BLaER1 treated with 17β-estradiol and CSF1 and Interleukin-3, amounts not matched to agents 10 nM and 100 nM (cell line): Measurements from ENCODE around the gene KRTAP9-1.
"Not testable (repeated sequence)": the region's sequence is repeated elsewhere in the genome, so short reads cannot be mapped to it uniquely, and the experiment has no call there.

Experiments used
- H3K27ac ChIP-seq, 11 experiments: shearing (Covaris generic); formaldehyde crosslinking; 2 replicates each; pipeline ENCODE4 v1.8.1; 2022
- H3K27me3 ChIP-seq, 11 experiments: shearing (Covaris generic); formaldehyde crosslinking; 2 replicates each; pipeline ENCODE4 v1.8.1; 2022
- H3K36me3 ChIP-seq, 11 experiments: shearing (Covaris generic); formaldehyde crosslinking; 2 replicates each; pipeline ENCODE4 v1.8.1; 2022
- H3K4me1 ChIP-seq, 10 experiments: shearing (Covaris generic); formaldehyde crosslinking; 2 replicates each; pipeline ENCODE4 v1.8.1; 2022
- H3K4me2 ChIP-seq, 11 experiments: shearing (Covaris generic); formaldehyde crosslinking; 2 replicates each; pipeline ENCODE4 v1.8.1; 2022
- H3K4me3 ChIP-seq, 10 experiments: shearing (Covaris generic); formaldehyde crosslinking; 2 replicates each; pipeline ENCODE4 v1.8.1; 2022
- H3K9ac ChIP-seq, 11 experiments: shearing (Covaris generic); formaldehyde crosslinking; 2 replicates each; pipeline ENCODE4 v1.8.1; 2022
- H3K9me3 ChIP-seq, 11 experiments: shearing (Covaris generic); formaldehyde crosslinking; replicated peaks in 1 of 11; 2 replicates each; pipeline ENCODE4 v1.8.1; 2022
- H4K20me1 ChIP-seq, 11 experiments: shearing (Covaris generic); formaldehyde crosslinking; 2 replicates each; pipeline ENCODE4 v1.8.1; 2022
- Cebpa-rat ChIP-seq, 11 experiments: shearing (Covaris generic); IDR thresholded peaks; 2 replicates each; pipeline ENCODE4 v1.8.1; 2022

The KRTAP9-1 gene

DNA sequence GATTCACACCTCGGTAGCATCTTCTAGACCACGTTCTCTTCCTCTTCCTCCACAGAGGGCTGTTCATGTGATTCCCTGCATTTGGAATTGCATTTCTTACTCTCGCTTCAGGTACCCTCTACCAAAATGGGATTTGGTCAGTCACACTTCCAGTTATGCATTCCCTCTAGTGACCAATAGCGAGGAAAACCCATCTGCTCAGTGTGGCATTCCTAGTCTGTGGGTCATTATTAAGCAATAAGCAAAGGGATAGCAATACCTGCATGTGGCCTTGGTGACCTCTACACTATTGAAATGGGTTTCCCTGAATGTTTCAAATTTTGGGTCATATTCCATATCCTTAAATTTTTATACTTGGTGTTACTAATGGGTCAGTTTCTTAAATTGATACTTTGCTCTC lies 39.7 kb upstream of the KRTAP9-1 start:
- H3K36me3 ChIP-seq: no peaks in the 10 kb centered on the region
- peaks cover 0 to 14% (median 0%) of the 10 kb centered on the region in 10 experiments; a peak in 4 of 20 replicates for H3K4me1 ChIP-seq
- no peak overlapping the region for H3K4me3 ChIP-seq
- H4K20me1 ChIP-seq: no peaks in the 10 kb centered on the region
- H3K4me2 ChIP-seq: no peak overlapping the region
- 0 out of 22 replicates have a peak, but pooled peaks cover 0 to 3% (median 0%) of the 10 kb centered on the region in 11 experiments for H3K9me3 ChIP-seq
- no peaks in the 10 kb centered on the region for H3K27me3 ChIP-seq
- no peak overlapping the region for H3K9ac ChIP-seq
- no peak for TF ChIP-seq Cebpa-rat (IDR thresholded peaks at IDR 0.05)
- no peak overlapping the region for H3K27ac ChIP-seq

DNA sequence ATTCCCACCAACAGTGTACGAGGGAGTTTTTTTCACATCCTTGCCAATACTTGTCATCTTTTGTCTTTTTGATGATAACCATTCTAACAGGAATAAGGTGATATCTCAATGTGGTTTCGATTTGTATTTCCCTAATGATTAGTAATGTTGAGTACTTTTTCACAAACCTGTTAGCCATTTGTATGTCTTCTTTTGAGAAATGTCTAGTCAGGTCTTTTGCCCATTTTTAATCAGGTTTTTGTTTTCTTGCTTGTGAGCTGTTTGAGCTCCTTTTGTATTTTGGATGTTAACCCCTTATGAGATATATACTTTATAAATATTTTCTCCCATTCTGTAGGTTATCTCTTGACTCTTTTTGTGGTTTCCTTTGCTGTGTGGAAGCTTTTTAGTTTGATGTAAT lies 38.2 kb upstream of the KRTAP9-1 start:
- no peak overlapping the region for H3K27ac ChIP-seq
- no peaks in the 10 kb centered on the region for H3K36me3 ChIP-seq
- H3K9ac ChIP-seq: no peak overlapping the region
- H3K9me3 ChIP-seq: no peaks in the 10 kb centered on the region
- H3K4me2 ChIP-seq: no peak overlapping the region
- no peaks in the 10 kb centered on the region for H3K27me3 ChIP-seq
- H4K20me1 ChIP-seq: no peaks in the 10 kb centered on the region
- no peak for TF ChIP-seq Cebpa-rat (IDR thresholded peaks at IDR 0.05)
- no peak overlapping the region for H3K4me3 ChIP-seq
- peaks cover 0 to 14% (median 0%) of the 10 kb centered on the region in 10 experiments; a peak in 4 of 20 replicates for H3K4me1 ChIP-seq

DNA sequence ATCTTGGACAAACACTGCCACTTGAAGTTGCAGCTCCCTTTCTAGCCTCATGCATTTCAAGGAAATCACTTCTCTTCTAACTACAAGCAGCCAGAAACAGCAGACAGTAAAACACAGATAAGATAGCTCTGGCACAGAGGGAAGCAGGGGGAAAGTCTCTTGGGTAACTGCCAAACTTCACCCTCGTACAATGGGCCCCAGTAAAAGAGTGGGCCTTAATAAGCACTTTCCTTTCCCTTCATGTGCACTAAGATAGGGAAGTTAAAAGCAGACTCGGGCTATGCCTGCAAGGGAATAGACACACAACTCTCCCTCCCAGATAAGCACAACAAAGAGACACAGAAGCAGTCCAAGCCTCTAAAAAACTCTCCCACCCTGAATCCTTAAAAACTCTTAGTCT lies 35.8 kb upstream of the KRTAP9-1 start:
- H3K4me2 ChIP-seq: peak overlapping the region in 2 of 11 experiments; percentile 41 to 65; a peak in 4 of 22 replicates
- no peak overlapping the region for H3K9ac ChIP-seq
- H3K27me3 ChIP-seq: no peaks in the 10 kb centered on the region
- H3K27ac ChIP-seq: no peak overlapping the region
- no peaks in the 10 kb centered on the region for H3K36me3 ChIP-seq
- no peak overlapping the region for H3K4me3 ChIP-seq
- H3K4me1 ChIP-seq: peaks cover 0 to 14% (median 0%) of the 10 kb centered on the region in 10 experiments; a peak in 4 of 20 replicates
- no peaks in the 10 kb centered on the region for H4K20me1 ChIP-seq
- no peaks in the 10 kb centered on the region for H3K9me3 ChIP-seq
- TF ChIP-seq Cebpa-rat (IDR thresholded peaks at IDR 0.05): no peak

DNA sequence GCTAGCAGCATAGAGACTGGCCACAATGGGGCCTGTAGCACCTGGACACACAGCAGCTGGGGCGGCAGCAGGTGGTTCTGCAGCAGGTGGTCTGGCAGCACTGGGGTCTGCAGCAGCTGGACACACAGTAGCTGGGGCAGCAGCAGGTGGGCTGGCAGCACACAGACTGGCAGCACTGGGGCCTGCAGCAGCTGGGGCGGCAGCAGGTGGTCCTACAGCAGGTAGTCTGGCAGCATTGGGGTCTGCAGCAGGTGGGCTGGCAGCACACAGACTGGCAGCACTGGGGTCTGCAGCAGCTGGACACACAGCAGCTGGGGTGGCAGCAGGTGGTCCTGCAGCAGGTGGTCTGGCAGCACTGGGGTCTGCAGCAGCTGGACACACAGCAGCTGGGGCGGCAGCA lies 29.5 kb upstream of the KRTAP9-1 start:
- not testable (repeated sequence) for H4K20me1 ChIP-seq, H3K4me2 ChIP-seq

DNA sequence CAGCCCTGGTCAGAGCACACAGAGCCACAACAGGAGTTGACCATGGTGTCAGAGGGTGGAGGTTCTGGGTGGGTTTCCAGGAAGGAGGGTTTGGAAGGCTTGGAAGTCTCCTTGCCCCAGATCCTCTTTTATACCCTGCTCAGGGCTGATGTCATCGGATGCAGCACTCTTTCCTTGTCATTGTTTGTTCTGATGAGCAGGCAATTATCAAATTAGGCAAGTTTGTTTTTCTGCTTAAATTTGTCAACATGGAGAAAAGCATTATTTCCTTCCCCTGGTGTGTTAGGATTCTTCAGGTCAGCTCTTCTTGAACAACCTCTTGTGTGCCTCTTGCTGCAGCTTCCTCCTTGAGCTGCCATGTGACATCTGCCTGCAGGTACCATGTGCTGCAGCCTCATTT lies 29.0 kb upstream of the KRTAP9-1 start, which contains the start of gene KRTAP4-4:
Gene KRTAP4-4, minus strand, starts transcription at position 101 of the 400 bp plus-strand sequence. Its CDS starts 57 bp downstream, at position 44.
- H3K4me1 ChIP-seq: no peaks in the 10 kb centered on the region
- no peaks in the 10 kb centered on the region for H3K9me3 ChIP-seq
- no peaks in the 10 kb centered on the region for H3K36me3 ChIP-seq
- no peak within 1 kb of the TSS for H3K27ac ChIP-seq
- H3K4me3 ChIP-seq: no peak within 1 kb of the TSS
- no peak within 1 kb of the TSS for H3K4me2 ChIP-seq
- no peak within 1 kb of the TSS for H3K9ac ChIP-seq
- no peak for TF ChIP-seq Cebpa-rat (IDR thresholded peaks at IDR 0.05)
- H4K20me1 ChIP-seq: no peaks in the 10 kb centered on the region
- H3K27me3 ChIP-seq: no peaks in the 10 kb centered on the region

More for the DNA sequence above, 29.5 kb upstream of the KRTAP9-1 start:
- H3K27me3 ChIP-seq, H3K4me3 ChIP-seq, H3K36me3 ChIP-seq, H3K9me3 ChIP-seq, H3K27ac ChIP-seq, H3K4me1 ChIP-seq, H3K9ac ChIP-seq: not testable (repeated sequence)

DNA sequence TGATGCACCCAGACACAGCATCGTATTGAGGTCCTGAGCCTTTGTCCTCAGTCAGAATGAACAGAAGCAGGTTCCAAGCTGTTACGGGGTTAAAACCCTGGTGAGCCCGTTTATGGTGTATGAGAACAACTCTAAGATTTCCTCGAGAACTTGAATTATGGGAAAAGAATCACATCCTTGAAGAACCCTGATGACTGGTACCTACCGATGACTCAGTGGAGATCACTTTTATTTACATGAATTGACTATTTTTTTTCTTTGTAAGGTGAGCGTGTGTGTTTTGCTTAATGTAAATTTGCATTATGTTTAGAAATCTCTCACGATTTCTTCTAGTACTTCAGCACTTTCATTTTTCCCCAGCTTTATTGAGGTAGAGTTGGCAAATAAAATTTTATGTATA lies 25.9 kb upstream of the KRTAP9-1 start:
- Histone ChIP-seq H3K4me1 (no peaks in the 10 kb centered on the region), H3K27me3 (no peaks in the 10 kb centered on the region), H3K9ac (no peak overlapping the region), H3K9me3 (peaks cover 0 to 14% (median 4%) of the 10 kb centered on the region in 11 experiments; a peak in 8 of 22 replicates), H3K36me3 (no peaks in the 10 kb centered on the region), H3K27ac (no peak overlapping the region), H4K20me1 (no peaks in the 10 kb centered on the region), H3K4me3 (no peak overlapping the region), H3K4me2 (no peak overlapping the region)
- no peak for TF ChIP-seq Cebpa-rat (IDR thresholded peaks at IDR 0.05)

DNA sequence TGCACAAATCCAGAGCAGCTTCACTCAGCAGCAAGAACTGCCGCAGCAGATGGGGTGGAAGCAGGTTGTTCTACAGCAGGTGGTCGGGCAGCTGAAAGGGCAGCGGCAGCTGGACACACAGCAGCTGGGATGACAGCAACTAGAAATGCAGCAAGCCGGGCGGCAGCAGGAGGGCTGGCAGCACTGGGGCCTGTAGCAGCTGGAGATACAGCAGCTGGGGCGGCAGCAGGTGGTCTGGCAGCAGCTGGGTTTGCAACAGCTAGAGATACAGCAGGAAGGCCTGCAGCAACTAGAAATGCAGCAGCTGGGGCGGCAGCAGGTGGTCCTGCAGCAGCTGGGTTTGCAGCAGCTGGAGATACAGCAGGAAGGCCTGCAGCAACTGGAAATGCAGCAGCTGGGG lies 22.1 kb upstream of the KRTAP9-1 start:
- Histone ChIP-seq H3K4me3 (no peak overlapping the region), H3K9me3 (peaks cover 0 to 14% (median 4%) of the 10 kb centered on the region in 11 experiments; a peak in 8 of 22 replicates), H3K27me3 (0 out of 22 replicates have a peak, but pooled peaks cover 0 to 3% (median 0%) of the 10 kb centered on the region in 11 experiments), H3K36me3 (no peaks in the 10 kb centered on the region), H3K9ac (no peak overlapping the region), H4K20me1 (no peaks in the 10 kb centered on the region), H3K4me1 (no peaks in the 10 kb centered on the region), H3K4me2 (no peak overlapping the region), H3K27ac (no peak overlapping the region)
- TF ChIP-seq Cebpa-rat (IDR thresholded peaks at IDR 0.05): no peak

DNA sequence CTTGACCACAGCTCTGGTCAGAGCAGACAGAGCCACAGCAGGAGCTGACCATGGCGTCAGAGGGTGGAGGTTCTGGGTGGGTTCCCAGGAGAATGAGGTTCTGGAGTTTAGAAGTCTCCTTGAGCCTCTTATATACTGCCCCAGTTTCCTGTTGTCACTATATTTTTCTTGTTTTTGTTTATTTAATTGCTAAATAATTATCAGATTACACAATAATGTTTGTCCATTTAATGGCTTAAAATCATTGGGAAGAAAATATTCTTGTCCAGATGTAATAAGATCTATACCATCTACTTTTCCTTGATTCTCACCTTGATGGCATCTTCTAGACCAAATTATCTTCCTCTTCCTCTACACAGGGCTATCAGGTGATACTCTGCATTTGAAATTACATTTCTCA lies 21.6 kb upstream of the KRTAP9-1 start, which contains the start of gene KRTAP4-3:
Gene KRTAP4-3, minus strand, starts transcription at position 101 of the 400 bp plus-strand sequence. Its CDS starts 49 bp downstream, at position 52.
- H4K20me1 ChIP-seq: no peaks in the 10 kb centered on the region
- peaks cover 0 to 14% (median 4%) of the 10 kb centered on the region in 11 experiments; a peak in 8 of 22 replicates for H3K9me3 ChIP-seq
- 0 out of 20 replicates have a peak, but pooled peaks cover 0 to 2% (median 0%) of the 10 kb centered on the region in 10 experiments for H3K4me1 ChIP-seq
- H3K4me3 ChIP-seq: no peak within 1 kb of the TSS
- H3K27ac ChIP-seq: no peak within 1 kb of the TSS
- H3K27me3 ChIP-seq: 0 out of 22 replicates have a peak, but pooled peaks cover 0 to 3% (median 0%) of the 10 kb centered on the region in 11 experiments
- no peak for TF ChIP-seq Cebpa-rat (IDR thresholded peaks at IDR 0.05)
- no peak within 1 kb of the TSS for H3K4me2 ChIP-seq
- no peaks in the 10 kb centered on the region for H3K36me3 ChIP-seq
- H3K9ac ChIP-seq: no peak within 1 kb of the TSS

DNA sequence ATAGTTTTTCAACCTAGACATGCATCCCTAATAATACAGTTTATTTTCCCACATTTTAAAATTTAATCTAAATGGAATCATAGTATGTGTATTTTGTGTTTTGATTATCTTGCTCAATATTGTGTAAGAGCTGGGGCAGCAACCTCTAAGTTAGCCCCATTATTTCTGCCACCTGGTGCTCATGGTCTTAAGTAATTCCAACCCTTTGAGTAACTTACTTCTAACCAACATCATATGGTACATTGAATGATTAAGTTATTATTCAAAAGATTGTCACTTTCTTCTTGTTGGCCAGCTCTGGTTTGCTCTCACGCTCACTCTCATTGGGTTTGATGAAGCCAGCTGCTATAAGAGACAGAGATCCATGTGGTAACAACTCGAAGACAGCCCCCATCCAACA lies 17.8 kb upstream of the KRTAP9-1 start:
- Histone ChIP-seq H4K20me1 (no peaks in the 10 kb centered on the region), H3K9ac (no peak overlapping the region), H3K27ac (no peak overlapping the region), H3K36me3 (no peaks in the 10 kb centered on the region), H3K27me3 (peaks cover 0 to 3% (median 0%) of the 10 kb centered on the region in 11 experiments; a peak in 1 of 22 replicates), H3K4me3 (no peak overlapping the region), H3K4me2 (no peak overlapping the region), H3K4me1 (peaks cover 18 to 23% (median 21%) of the 10 kb centered on the region in 10 experiments), H3K9me3 (peaks cover 0 to 14% (median 4%) of the 10 kb centered on the region in 11 experiments; a peak in 8 of 22 replicates)
- no peak for TF ChIP-seq Cebpa-rat (IDR thresholded peaks at IDR 0.05)
